HepG2 (cell line): ENCODE measurements around the gene CBX2. TPM values are rescaled to one million over a fixed set of nuclear protein-coding genes. Genes with fewer than 3 reads are reported as not detected.

Source experiments
- CHD4 ChIP-seq: fragments of 200-600 bp; sonication (generic); IDR thresholded peaks from 2 replicates; pipeline ENCODE4 v1.7.0; 2017; ENCODE audit warnings: mild to moderate bottlenecking, low read length, borderline replicate concordance
- ELF3 ChIP-seq: IDR thresholded peaks from 2 replicates; pipeline ENCODE4 v1.6.1; 2016; ENCODE audit warnings: missing genetic modification reagents, missing compliant biosample characterization
- FOXK1 ChIP-seq: sonication (generic); formaldehyde crosslinking; IDR thresholded peaks from 2 replicates; pipeline ENCODE4 v1.4.0; 2020; ENCODE audit warnings: low read depth, missing genetic modification reagents, borderline replicate concordance
- IRF9 ChIP-seq: sonication (generic); formaldehyde crosslinking; IDR thresholded peaks from 2 replicates; pipeline ENCODE4 v1.8.0; 2022; ENCODE audit warnings: missing genetic modification reagents, mild to moderate bottlenecking, borderline replicate concordance
- MYPOP ChIP-seq: sonication (generic); formaldehyde crosslinking; IDR thresholded peaks from 2 replicates; pipeline ENCODE4 v1.8.1; 2023; ENCODE audit warnings: mild to moderate bottlenecking, moderate library complexity, missing genetic modification reagents
- POLR2AphosphoS2 ChIP-seq: IDR thresholded peaks from 2 replicates; pipeline ENCODE4 v1.6.1; 2011; ENCODE audit warnings: low read depth, low read length, improper control_type of control experiment
- PTBP1 ChIP-seq: fragments of 200-400 bp; formaldehyde crosslinking; IDR thresholded peaks from 2 replicates; pipeline ENCODE4 v1.6.1; 2018; ENCODE audit warnings: low read length, low read depth; ENCODE audit not compliant: poor library complexity, severe bottlenecking
- SP5 ChIP-seq: IDR thresholded peaks from 2 replicates; pipeline ENCODE4 v1.6.1; 2016; ENCODE audit warnings: low read depth, borderline replicate concordance
- TRIM22 ChIP-seq: fragments of 450-650 bp; IDR thresholded peaks from 2 replicates; pipeline ENCODE4 v1.6.1; 2017
- USF2 ChIP-seq, 2 experiments: sonication (generic) in 1 of 2; formaldehyde crosslinking in 1 of 2; IDR thresholded peaks; 2 replicates each; pipeline versions ENCODE4 v1.5.1 to v1.6.1; 2011 to 2020; ENCODE audit warnings: borderline replicate concordance in 1 of 2, low read depth in 1 of 2, low read length in 1 of 2, mild to moderate bottlenecking in 1 of 2, missing genetic modification reagents in 1 of 2, moderate library complexity in 1 of 2
- ZBTB44 ChIP-seq: sonication (generic); formaldehyde crosslinking; IDR thresholded peaks from 2 replicates; pipeline ENCODE4 v1.4.0; 2020; ENCODE audit warnings: missing genetic modification reagents
- ZFX ChIP-seq: sonication (generic); formaldehyde crosslinking; IDR thresholded peaks from 2 replicates; pipeline ENCODE4 v1.4.0; 2020; ENCODE audit warnings: mild to moderate bottlenecking, low read depth, missing genetic modification reagents, moderate library complexity
- ZNF17 ChIP-seq: sonication (generic); formaldehyde crosslinking; IDR thresholded peaks from 2 replicates; pipeline ENCODE4 v1.5.0; 2020; ENCODE audit warnings: mild to moderate bottlenecking, missing genetic modification reagents
- ZNF225 ChIP-seq: sonication (generic); formaldehyde crosslinking; IDR thresholded peaks from 2 replicates; pipeline ENCODE4 v1.4.0; 2020; ENCODE audit warnings: mild to moderate bottlenecking, missing genetic modification reagents
- ZNF30 ChIP-seq: sonication (generic); formaldehyde crosslinking; IDR thresholded peaks from 2 replicates; pipeline ENCODE4 v1.5.0; 2020; ENCODE audit warnings: mild to moderate bottlenecking, missing genetic modification reagents
- ZNF333 ChIP-seq: sonication (generic); formaldehyde crosslinking; IDR thresholded peaks from 2 replicates; pipeline ENCODE4 v1.4.0; 2020; ENCODE audit warnings: mild to moderate bottlenecking, missing genetic modification reagents, borderline replicate concordance
- ZNF350 ChIP-seq: sonication (generic); formaldehyde crosslinking; IDR thresholded peaks from 2 replicates; pipeline ENCODE4 v1.4.0; 2020; ENCODE audit warnings: mild to moderate bottlenecking, low read depth, missing genetic modification reagents, borderline replicate concordance
- ZNF772 ChIP-seq: sonication (generic); formaldehyde crosslinking; IDR thresholded peaks from 2 replicates; pipeline ENCODE4 v1.5.0; 2020; ENCODE audit warnings: mild to moderate bottlenecking, missing genetic modification reagents
- ZNF780A ChIP-seq: sonication (generic); formaldehyde crosslinking; IDR thresholded peaks from 2 replicates; pipeline ENCODE4 v1.8.0; 2022; ENCODE audit warnings: mild to moderate bottlenecking, missing genetic modification reagents, moderate library complexity
- ZNF841 ChIP-seq: sonication (generic); formaldehyde crosslinking; IDR thresholded peaks from 2 replicates; pipeline ENCODE4 v1.8.1; 2023; ENCODE audit warnings: missing genetic modification reagents, borderline replicate concordance
- ZSCAN29 ChIP-seq: sonication (generic); formaldehyde crosslinking; conservative IDR thresholded peaks from 2 replicates; pipeline ENCODE4 v1.4.0; 2020; ENCODE audit warnings: mild to moderate bottlenecking, missing genetic modification reagents
- polyA plus RNA-seq, 8 experiments: library from polyadenylated mRNA; depleted of rRNA in 3 of 8; stranded (reverse) in 7 of 8; unstranded in 1 of 8; fragments of >200 nt; fragmentation: Illumina TruSeq in 4 of 8; extraction: Trizol in 4 of 8; gene quantifications; 2 replicates each; pipeline versions ENCODE4 v1.2.1 to v1.2.3, GENCODE V29; 2011 to 2016; ENCODE audit warnings: low read depth in 4 of 8, missing spikeins in 1 of 8, mixed read lengths in 1 of 8; ENCODE audit not compliant: insufficient read depth in 1 of 8
- total RNA-seq, 5 experiments: library from RNA; depleted of rRNA; stranded (reverse); fragments of >200 nt; fragmentation: Illumina TruSeq; extraction: Trizol; gene quantifications; 2 replicates each; pipeline ENCODE4 v1.2.3, GENCODE V29; 2016; ENCODE audit warnings: low read depth in 1 of 5

The CBX2 gene
- total and polyA plus RNA-seq, 2 of the 13 experiments (the other 11 are each of a cell fraction or from before 2014, with no cell fraction given), result 14.5 to 31.1 TPM

GRCh38 chr17:79798299-79799173 lies 20.6 kb downstream of the CBX2 start (continued):
- no peak for TF ChIP-seq USF2 (IDR thresholded peaks at IDR 0.05; ENCODE audit: low read depth, low read length)
- no peak for TF ChIP-seq USF2 (CRISPR knock-in tag; IDR thresholded peaks at IDR 0.05; ENCODE audit: borderline replicate concordance)
- no peak for TF ChIP-seq MYPOP (CRISPR knock-in tag)
- no peak for TF ChIP-seq ZNF17 (CRISPR knock-in tag)
- TF ChIP-seq ZNF225 (CRISPR knock-in tag), result peak; percentile 44
- no peak for TF ChIP-seq ZNF780A (CRISPR knock-in tag)
- TF ChIP-seq ZSCAN29 (CRISPR knock-in tag), result no peak
- TF ChIP-seq PTBP1, result no peak
- TF ChIP-seq ZNF841 (CRISPR knock-in tag), result no peak
- no peak for TF ChIP-seq ZNF30 (CRISPR knock-in tag)
- TF ChIP-seq ZFX (CRISPR knock-in tag), result 0 out of 2 replicates have a peak, but pooled peaks have one; percentile 6
- no peak for TF ChIP-seq TRIM22
- TF ChIP-seq ZNF772 (CRISPR knock-in tag), result peak; percentile 80; the same call in 1 of the 2 replicates
- no peak for TF ChIP-seq FOXK1 (CRISPR knock-in tag)
- TF ChIP-seq ZNF333 (CRISPR knock-in tag), result no peak
- TF ChIP-seq IRF9 (CRISPR knock-in tag), result no peak
- TF ChIP-seq POLR2AphosphoS2, result no peak
- TF ChIP-seq ZBTB44 (CRISPR knock-in tag), result no peak
- TF ChIP-seq ELF3 (CRISPR knock-in tag), result no peak
- TF ChIP-seq CHD4, result no peak
- TF ChIP-seq ZNF350 (CRISPR knock-in tag), result peak; percentile 50; the same call in 1 of the 2 replicates
- TF ChIP-seq SP5 (CRISPR knock-in tag), result no peak
